Measurements from ENCODE around the gene AGO3. TPM values are rescaled to one million over a fixed set of nuclear protein-coding genes. Genes with fewer than 3 reads are reported as not detected.

Gene AGO3
- total RNA-seq, 4 donors from 2014 or later, result 12.7 to 21.4 (median 18.1) TPM

GRCh38 chr1:36088577-36089392, 157.9 kb downstream of the AGO3 start, which contains the start of gene ADPRS:
TSS of gene ADPRS (plus strand) at chr1:36088892. CDS start at chr1:36088905, 13 bp downstream.
- H3K27ac ChIP-seq, result peak within 1 kb of the TSS; percentile 88
- H3K27me3 ChIP-seq, result no peaks in the 10 kb centered on the region
- DNase-seq (ENCODE audit: low spot score in 2 of 2), result peak; percentile 93
- 0% methylated on average over 7 of the region's 84 CpGs for WGBS
- H3K4me1 ChIP-seq, result peaks cover 46% of the 10 kb centered on the region
- TF ChIP-seq POLR2AphosphoS5 (IDR thresholded peaks at IDR 0.05), result peak; percentile 51 to 98 (median 84)
- TF ChIP-seq CTCF (IDR thresholded peaks at IDR 0.05), result peak; percentile 93 to 99
- peak; percentile 80 to 84 for TF ChIP-seq POLR2A (IDR thresholded peaks at IDR 0.05)
- TF ChIP-seq EP300 (IDR thresholded peaks at IDR 0.05), result no peak
- H3K36me3 ChIP-seq, result peaks cover 24% of the 10 kb centered on the region
- H3K4me3 ChIP-seq, result peak within 1 kb of the TSS; percentile 99
- no peaks in the 10 kb centered on the region for H3K9me3 ChIP-seq

- H3K27ac ChIP-seq, result peak overlapping the region; percentile 88
- H3K36me3 ChIP-seq, result peaks cover 28% of the 10 kb centered on the region
- H3K9me3 ChIP-seq, result no peaks in the 10 kb centered on the region
- 5% methylated on average over 32 of the region's 32 CpGs for WGBS
- H3K4me1 ChIP-seq, result peaks cover 45% of the 10 kb centered on the region
- H3K4me3 ChIP-seq, result peak overlapping the region; percentile 99
- TF ChIP-seq CTCF (IDR thresholded peaks at IDR 0.05), result no peak
- TF ChIP-seq POLR2A (IDR thresholded peaks at IDR 0.05), result no peak
- TF ChIP-seq POLR2AphosphoS5 (IDR thresholded peaks at IDR 0.05), result no peak
- no peak for TF ChIP-seq EP300 (IDR thresholded peaks at IDR 0.05)
- no peaks in the 10 kb centered on the region for H3K27me3 ChIP-seq
- DNase-seq (ENCODE audit: low spot score in 2 of 2), result no peak
Observed at GRCh38 chr1:36089393-36090121, 158.7 kb downstream of the AGO3 start.

GRCh38 chr1:36091141-36091540, 160.2 kb downstream of the AGO3 start:
- Histone ChIP-seq H3K4me3 (no peak overlapping the region), H3K36me3 (peaks cover 31% of the 10 kb centered on the region), H3K9me3 (no peaks in the 10 kb centered on the region), H3K4me1 (peaks cover 45% of the 10 kb centered on the region), H3K27ac (no peak overlapping the region), H3K27me3 (no peaks in the 10 kb centered on the region)
- DNase-seq (ENCODE audit: low spot score in 2 of 2), result peak in 1 of 2 donors; percentile 48
- WGBS, result 92% methylated on average over 4 of the region's 4 CpGs
- TF ChIP-seq EP300 (IDR thresholded peaks at IDR 0.05), result no peak
- TF ChIP-seq CTCF (IDR thresholded peaks at IDR 0.05), result no peak
- no peak for TF ChIP-seq POLR2A (IDR thresholded peaks at IDR 0.05)
- TF ChIP-seq POLR2AphosphoS5 (IDR thresholded peaks at IDR 0.05), result no peak

GRCh38 chr1:36091698-36092097, 160.8 kb downstream of the AGO3 start:
- H3K27me3 ChIP-seq, result no peaks in the 10 kb centered on the region
- peaks cover 45% of the 10 kb centered on the region for H3K4me1 ChIP-seq
- peak in 1 of 2 donors; percentile 50 for DNase-seq (ENCODE audit: low spot score in 2 of 2)
- no peak overlapping the region for H3K27ac ChIP-seq
- H3K9me3 ChIP-seq, result no peaks in the 10 kb centered on the region
- no peak overlapping the region for H3K4me3 ChIP-seq
- peaks cover 32% of the 10 kb centered on the region for H3K36me3 ChIP-seq
- WGBS, result 88% methylated on average over 13 of the region's 13 CpGs
- no peak for TF ChIP-seq EP300 (IDR thresholded peaks at IDR 0.05)
- no peak for TF ChIP-seq POLR2AphosphoS5 (IDR thresholded peaks at IDR 0.05)
- no peak for TF ChIP-seq POLR2A (IDR thresholded peaks at IDR 0.05)
- TF ChIP-seq CTCF (IDR thresholded peaks at IDR 0.05), result no peak

Measured in suprapubic skin (tissue), 4 donors.